Activated T-helper 9 cell treated with anti-CD3 and anti-CD28 coated beads, Interleukin-2, amount 50 U/mL, for 16 hours (primary cell): ENCODE measurements around the gene TDRD12.

Experiments
- DNase-seq: peaks from one replicate; pipeline ENCODE4 v3.0.0-alpha.2; 2020; ENCODE audit warnings: low read depth

TDRD12 gene

DNA sequence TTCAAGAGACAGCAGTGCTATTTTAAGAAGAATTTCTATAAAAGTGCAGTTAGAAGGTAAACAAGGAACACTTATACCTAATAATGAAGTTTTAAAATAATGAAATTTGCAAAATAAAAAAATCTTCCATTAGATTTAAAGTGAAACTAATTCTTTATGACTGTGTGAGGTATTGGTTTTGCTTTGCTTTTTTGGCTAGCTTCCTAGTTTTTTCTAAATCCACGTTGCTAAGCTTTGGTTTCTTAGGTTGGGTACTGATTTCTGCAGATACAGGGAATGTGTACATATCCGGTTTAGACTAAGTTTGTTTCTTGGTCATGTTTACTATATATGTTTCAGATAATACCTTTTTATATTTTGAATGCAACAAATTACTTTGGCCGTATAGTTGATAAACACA lies 90.2 kb downstream of the TDRD12 start:
- no peak for DNase-seq

DNA sequence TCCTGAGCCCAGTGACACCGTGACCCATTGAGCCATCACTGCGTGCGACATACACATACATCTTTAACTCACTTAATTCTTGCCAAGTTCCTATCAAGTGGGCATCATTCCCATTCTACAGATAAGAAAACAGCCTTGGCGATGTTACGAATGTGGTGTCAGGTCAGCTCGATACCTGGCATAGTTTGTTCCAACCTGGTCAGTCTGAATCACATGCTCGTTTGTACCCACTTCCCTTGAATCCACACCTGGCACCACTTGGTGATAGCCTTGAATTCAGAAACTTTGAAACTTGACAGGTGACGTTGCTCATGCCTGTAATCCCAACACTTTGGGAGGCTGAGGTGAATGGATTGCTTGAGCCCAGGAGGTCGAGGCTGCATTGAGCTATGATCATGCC lies 90.9 kb downstream of the TDRD12 start:
- no peak for DNase-seq

DNA sequence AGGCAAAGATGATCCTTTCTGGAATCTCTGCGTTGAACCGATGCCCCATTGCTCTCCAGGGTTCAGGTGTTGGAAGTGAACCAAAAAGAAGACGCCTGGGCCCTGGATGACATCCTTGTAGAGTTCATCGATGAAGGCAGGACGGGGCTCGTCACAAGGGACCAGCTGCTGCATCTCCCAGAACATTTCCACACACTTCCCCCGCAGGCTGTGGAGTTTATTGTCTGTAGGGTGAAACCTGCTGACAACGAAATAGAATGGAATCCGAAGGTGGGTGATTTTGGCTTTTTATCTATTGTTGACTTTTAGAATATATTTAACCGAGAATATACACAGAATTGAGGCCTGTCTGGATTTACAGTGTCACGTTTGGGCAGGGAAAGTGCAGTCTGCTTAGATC lies 91.6 kb downstream of the TDRD12 start:
- DNase-seq = no peak

DNA sequence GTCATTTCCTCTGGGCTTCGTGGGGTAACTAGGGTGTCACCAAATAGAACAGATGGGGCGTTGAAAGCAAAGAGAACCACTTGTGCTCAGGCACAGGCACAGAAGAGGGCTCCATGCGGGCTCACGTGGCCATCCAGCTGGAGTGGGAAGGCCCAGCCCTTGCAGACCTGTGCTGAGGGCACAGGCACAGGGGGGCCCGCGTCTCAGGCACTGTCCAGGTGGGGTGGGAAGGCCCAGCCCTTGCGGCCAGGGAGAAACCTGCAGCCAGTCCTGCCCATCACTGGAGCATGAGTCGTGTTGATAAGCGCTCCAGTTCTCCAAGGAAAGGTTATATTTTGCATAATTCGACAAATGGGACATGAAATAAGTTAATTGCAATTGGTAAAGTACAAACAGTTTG lies 92.5 kb downstream of the TDRD12 start:
- DNase-seq = no peak

DNA sequence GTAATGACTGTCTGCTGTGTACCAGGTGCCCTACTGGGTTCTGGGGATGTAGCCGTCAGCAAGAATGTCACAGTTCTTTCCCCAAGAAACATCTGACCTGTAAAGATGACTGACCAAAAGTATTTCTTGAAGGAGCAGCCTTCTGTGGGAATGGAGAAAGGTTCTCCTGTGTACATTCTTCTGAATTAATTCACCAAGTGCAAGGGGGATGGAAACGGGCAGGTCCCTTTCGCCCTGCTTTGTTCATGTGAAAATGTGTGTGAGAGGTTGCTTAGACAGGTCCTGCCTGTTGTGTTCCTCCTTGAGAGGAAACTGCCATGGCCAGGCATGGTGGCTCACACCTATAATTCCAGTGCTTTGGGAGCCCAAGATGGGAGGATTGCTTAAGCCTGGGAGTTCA lies 93.0 kb downstream of the TDRD12 start:
- DNase-seq = no peak

DNA sequence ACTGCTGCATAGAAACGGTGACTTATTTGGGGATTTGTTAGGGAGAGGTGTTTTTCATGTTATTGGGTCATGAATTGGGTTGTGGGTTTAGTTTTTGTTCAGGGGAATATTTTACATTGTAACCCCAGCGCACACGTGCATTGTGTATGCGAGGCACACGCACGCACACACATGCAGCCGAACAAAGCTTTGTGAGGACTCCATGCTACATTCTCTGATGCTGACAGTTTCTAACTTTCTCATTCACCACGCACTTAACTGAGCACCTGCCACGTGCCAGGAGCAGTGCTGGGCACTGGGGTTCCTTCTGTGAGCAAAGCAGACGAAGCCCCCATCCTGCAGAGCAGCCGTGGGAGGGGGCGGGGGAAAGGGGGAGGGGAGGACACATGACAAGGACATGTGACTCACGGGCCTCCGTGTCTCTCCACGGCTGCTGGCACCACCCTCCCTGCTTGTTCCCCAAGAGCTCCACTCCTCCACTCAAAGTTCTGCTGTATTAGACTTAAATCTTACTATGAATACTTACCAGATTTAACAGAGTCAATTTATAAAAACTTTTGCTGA lies 94.4 kb downstream of the TDRD12 start:
- DNase-seq = no peak

DNA sequence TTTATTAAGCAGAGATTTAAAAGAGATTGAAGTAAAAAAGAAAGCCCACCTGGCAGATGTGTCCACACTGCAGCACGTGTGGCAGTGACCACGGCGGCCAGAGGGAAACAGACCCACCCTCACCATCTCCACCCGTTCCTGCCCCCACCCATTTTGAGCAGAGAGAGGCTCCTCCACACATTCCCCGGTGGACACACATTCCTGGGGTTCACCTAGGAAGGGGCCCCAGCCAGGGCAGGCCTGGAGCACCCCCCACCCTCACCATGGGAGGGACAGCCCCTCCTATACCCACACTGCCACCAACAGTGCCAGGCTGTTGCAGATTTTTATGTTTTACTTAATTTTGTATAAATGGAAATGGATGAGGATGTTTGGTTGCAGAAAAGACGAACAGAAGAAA lies 95.1 kb downstream of the TDRD12 start:
- no peak for DNase-seq

DNA sequence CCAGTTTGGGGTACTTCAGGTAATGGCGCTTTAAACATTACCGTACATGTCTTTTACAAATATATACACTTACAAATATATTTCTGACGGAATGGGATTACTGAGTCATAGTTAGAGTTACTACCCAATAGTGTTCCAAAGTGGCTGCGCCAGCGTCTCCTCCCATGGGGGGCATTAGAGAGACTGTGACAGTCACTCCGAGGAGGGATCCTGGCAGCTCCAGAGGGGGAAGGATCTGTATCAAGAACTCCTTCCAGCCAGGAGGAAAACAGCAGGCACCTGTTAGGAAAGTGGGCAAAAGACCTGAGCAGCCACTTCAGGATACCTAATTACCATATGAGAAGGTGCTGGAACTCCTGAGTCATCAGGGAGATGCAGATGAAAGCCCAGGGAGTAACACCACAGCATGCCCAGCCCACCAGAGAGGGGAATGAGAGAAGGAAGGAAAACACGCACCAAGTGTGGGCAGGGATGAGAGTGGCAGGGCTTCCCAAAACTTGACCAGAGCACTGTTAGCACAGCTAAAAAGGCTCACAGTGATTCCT lies 97.1 kb downstream of the TDRD12 start:
- DNase-seq = no peak

DNA sequence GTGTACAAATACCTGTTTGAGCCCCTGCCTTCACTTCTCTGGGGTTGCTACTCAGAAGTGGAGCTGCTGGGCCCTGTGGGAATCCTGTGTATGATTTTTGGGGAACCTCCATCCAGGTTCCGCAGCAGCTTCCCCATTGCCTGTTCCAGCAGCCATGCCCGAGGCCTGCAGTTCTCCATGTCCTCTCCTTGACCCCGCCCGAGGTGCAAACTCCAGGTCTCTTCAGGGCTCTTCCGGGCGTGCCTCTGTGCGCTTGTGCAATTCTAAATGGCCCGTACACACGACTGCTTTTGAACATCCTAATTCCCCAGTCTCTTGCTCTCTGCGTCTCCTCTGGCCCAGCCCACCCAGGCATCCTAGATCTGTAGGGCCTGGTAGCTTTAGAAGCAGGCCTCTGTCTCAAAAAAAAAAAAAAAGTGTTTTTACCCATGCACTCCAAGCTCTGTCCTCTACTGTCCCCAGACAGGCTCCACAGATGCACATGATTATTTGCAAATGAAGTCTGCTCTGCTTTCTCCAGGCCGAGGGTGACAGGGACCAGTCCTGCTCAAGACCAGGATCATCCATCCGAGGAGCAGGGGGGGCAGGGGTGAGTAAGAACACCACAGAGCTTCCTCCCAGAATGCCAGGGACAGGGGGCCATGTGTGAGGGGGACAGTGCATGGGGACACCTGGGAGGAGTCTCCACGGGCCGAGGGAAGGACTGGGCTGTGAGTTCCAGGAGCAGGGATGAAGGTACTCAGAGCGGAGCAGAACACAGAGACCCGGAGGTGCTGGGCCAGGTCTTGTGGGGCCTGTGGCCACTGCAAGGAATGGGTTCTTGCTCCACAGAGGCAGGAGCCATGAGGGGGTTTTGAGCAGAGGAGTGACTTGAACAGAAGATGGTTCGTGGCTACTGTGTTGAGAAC lies 98.3 kb downstream of the TDRD12 start:
- no peak for DNase-seq

DNA sequence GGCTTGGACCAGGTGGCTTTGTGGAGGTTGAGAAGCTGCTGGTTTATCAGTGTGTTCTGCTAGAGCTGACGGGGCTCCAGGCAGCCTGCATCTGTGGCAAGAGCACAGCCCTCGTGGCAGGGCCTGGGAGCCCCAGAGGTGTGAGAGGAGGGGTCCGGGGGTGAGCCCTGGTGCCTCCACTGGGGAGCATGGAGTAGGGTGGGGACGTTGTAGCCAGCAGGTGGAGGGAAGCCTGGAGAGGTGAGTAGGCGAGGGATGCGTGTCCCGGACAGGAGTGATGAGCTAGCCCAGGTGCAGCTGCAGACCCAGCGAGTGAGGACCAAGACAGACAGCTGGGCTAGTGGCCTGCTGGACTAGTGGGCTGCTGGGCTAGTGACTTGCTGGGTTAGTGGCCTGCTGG lies 99.0 kb downstream of the TDRD12 start:
- DNase-seq = no peak

DNA sequence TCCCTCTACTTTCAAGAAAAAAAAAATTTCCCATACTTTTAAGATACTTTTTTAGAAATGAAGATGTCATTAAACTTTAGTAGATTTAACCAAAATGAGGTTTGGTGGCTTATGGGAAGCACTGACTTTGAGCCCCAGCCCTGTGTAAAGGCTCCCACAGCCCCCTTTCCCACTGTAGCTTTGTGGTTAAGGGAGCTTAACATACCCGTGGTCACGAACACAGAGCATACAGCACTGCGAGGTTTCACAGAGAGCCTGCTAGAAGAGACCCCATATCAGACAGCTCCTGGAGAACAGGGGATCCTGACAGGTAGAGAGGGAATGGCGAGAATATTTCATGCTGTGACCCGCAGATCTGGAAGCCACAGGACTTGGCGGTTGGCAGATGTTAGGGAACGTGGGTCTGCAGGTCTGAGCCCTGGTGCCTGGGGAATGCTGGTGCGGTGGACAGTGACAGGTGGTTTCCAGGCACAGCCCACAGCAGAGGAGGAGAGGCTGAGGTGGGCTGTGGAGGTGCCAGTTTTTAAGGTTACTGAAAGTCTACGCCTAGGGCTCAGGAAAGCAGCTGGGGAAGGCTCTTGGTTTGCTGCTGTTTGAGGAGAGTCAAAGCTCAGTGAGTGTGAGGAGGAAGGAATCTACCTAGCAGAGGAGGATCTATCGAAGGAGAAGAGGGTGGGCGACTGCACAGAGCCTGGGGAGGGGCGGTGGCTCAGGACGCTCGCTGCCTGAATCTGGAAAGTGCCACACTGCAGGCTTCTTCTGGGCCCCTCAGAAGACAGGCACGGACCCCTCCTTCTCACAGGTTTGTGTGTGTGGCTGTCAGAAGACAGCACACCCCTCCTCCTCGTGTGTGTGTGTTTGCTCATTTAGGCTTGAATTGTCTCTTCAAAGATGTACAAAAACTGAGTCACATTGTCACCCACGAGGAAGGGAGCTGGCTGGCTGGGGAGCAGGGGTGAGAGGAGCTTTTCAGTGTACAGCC lies 100.1 kb downstream of the TDRD12 start:
- DNase-seq = no peak

DNA sequence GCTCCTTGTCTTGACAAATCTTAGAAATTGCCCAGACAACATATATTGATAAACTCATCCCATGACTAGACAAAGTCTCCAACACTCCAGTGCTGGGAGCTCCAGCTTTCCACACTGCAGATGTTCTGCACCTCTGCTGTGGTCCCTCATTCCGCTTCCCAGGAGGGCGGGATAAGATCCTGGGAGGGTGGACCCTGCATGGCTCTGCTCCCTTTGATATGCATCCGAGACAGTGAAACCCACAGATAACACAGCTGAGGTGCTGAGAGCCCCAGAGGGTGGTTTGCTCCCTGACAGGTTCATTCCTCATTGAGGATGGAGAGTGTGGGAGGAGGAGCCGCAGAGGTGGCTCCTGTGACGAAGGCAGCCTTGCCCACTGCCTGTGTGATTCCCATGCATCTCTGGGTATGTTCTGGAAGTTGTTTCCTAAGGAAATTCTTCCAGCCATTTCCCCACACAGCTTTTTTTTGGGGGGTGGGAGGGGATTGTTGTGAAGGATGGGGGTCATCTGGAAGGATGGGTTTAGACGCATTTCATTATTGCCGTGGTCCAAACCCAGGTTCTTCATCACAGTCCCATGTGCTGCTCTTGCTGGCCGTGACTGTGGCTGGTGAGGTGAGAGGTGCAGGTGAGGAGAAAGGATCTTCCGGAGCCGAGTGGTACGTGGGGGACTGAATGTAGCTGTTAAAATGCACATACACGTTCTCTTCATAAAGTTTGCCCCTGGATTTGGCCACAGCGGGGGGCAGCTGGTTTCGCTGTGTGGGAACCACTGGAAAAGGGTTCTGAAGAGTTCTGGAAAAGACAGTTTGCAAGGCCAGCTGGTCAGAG lies 103.6 kb downstream of the TDRD12 start:
- no peak for DNase-seq

DNA sequence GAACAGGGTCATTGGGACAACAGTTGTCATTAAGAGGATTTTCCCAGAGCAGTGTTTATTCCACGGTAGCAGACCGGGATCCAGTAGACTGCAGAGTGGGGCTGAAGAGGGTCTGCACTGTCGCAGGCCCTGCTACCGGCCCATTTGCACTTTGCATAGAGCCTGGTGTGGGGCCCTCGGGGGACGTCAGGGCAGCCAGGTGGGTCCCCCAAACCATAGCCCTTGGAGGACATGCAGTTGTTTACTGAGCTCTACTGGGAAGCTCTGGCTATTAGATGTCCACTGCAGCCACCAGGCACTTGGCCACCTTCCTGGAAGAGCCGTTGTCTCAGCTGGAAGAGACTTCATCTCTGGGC lies 104.2 kb downstream of the TDRD12 start:
- no peak for DNase-seq

DNA sequence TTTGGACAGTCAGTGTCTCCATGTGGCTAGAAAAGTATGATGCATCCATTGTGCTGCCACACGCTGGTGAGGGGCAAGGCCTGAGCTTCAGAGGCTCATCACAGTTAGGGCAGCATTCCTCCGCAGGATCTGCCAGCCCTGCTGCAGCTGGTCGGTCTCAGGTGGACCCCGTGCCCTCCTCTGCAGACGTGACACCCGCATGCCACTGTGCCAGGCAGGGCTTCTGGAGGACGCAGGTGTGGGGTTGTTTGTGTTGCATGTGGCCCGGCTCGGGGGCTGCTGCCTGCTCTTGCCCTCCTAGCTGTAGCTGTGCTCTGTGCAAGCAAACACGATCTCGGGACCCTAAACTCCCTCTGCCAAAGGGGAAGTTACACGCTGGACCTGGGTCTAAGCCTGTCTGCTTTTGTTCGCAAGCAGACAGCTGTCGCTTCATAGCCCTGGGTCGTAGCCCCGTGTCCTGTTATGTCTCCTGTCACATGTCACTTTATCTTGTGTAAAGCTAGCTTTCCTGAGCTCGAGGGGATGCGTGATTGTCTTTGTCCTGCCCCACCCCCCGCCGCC lies 104.7 kb downstream of the TDRD12 start:
- DNase-seq = no peak

DNA sequence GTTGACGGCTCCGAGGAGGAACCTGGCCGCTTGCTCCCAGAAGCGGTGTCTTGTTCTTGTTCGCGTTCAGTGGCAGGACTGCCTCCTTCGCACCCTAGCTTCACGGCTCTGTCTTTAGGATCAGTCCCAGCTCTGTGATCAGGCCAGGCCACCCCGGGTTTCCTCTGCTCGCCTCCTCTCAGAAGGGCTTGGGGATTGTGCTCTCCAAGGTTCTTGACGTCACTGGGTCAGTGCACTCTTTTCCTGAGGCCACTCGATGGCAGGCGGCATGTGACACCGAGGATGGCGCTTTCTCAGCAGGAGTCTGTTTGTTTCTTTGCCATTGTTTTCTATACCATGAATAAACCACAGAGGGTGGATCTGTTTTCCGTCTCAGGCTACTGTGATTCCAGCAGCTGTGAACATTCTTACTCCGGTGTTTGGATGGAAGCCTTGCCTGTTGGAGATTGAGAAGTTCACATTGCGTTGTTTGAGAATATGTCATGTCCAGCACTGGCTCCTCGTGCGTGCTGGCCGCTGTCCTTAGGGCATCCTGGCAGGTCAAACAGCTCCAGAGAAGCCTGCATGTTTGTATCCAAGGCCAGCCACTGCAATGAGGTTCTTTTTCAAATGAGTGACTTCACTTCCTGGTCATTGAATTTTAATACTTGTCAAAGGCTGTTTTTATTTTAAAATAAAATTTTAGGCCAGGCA lies 105.5 kb downstream of the TDRD12 start:
- DNase-seq = no peak

DNA sequence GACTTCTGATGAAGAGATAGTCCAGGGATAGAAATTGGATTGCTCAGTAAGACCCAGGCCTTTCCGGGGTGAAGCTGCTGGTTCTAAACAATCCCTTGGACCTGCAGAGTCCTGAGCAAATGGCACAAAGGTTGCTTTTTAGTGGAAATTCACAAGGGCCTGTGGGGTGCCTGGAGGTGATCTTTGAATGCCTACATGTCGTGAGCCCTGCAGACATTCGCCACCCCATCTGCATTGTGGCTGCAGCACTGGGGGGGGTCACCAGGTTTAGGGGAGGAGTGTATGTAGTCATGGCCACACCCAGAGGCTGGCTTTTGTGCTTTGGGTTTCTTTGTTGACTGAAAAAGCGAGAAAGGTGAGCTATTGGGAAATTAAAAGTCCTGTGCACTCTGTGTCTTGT lies 108.6 kb downstream of the TDRD12 start:
- DNase-seq = no peak

DNA sequence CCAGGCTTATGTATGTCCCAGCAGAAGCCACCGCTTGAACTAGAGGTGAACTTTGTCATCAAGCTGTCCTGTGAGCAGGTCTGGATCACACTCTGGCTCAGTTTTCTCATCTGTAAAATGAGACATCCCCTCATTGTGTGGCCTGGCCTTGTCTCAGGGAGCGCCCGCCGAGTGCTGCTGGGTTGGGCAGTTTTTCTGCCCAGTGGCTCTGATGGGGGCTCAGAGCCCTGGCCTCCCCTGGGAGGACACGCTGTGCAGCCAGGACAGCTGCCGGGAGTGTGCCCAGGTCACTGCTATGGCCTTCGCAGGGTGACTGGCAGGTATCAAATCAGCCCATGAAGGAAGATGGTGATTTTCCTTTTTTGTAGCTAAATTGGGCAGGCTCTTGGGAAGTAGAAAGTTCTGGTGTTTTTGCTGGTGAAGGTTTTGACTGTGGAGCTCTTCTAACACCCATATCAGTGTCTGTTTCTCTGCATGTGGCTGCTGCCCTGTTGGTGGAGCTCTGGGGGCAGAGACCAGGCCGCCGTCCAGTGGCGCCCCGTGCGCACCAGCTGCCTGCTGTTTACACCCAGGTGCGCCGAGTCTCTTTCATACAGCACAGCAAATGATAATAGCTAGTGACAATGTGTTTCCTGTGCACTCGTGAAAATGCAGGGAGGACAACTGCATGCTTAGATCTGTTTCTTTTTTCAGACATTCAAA lies 109.2 kb downstream of the TDRD12 start:
- no peak for DNase-seq

DNA sequence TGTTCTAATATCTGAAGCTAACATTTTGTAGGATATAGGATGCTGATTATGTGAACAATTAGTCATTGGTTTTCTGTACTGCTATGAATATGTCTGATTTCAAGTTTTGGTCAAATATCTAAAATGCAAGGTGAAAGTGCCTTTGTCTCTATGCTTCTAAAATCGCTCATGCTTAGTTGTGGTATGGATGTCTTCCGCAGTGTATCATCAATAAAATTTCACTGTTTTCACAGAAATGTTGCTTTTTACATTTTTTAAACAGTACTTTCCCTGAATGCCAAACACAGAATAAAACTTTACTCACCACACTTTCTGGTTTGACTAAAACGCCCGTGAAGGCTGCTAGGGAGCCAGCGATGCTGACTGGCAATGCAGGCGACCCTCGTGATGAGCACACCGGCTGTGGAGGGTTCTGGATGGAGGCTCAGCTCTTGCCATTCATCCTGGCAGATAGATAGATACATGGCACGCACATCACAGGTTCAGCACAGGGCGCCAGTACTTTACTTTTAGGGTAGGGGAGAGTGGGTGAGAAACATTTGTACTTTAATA lies 109.9 kb downstream of the TDRD12 start:
- no peak for DNase-seq

DNA sequence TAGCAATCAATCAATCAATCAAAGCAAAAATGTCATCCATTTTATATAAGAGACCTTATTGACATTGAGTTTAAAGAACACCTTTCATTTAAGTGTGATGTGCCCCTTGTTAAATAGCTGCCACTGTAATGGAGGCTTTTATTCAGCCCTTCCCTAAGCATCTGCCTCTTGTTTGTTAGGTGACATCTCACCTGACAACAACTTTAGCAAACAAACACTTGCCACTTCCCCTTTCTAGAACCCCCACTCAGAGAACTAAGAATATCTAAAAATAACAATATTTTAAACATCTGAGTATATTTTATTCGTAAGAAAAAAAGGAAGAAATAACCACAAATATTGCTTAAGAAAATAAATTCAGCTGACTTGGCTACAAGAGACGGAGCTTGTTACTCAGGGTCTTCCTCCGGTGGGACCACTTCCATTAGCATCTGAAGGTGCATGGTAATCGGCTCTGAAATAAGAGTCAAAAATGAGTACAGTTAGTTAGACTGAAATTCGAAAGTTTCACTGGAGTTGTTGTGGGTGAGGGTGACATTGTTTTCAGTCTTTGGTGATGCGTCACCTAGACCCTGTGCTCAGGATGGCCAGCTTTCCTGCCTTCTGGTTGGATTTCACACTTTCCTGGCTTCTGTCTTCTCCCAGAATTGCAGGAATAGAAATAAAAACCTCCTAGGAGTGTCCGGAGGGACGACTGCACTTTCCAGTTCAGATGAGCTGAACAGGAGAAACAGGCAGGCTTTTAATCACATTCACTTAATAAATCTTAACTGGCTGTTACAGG lies 110.9 kb downstream of the TDRD12 start:
- no peak for DNase-seq
